MM.1S (cell line): ENCODE results near the gene MTHFR.
"Not testable (repeated sequence)": the region's sequence is repeated elsewhere in the genome, so short reads cannot be mapped to it uniquely, and the experiment has no call there.

Experiments
- EZH2 ChIP-seq: fragments of 300-600 bp; sonication (generic); optimal IDR thresholded peaks from 2 replicates; pipeline ENCODE3; 2017; ENCODE audit warnings: low read depth, mild to moderate bottlenecking, antibody characterized with exemption, low read length, mixed read lengths
- TF ChIP-seq, protein P1 (sequence below): fragments of 300-600 bp; sonication (generic); IDR thresholded peaks from 2 replicates; pipeline ENCODE4 v1.5.1; 2016; ENCODE audit warnings: antibody characterized with exemption, low read length, mixed read lengths

DNA sequence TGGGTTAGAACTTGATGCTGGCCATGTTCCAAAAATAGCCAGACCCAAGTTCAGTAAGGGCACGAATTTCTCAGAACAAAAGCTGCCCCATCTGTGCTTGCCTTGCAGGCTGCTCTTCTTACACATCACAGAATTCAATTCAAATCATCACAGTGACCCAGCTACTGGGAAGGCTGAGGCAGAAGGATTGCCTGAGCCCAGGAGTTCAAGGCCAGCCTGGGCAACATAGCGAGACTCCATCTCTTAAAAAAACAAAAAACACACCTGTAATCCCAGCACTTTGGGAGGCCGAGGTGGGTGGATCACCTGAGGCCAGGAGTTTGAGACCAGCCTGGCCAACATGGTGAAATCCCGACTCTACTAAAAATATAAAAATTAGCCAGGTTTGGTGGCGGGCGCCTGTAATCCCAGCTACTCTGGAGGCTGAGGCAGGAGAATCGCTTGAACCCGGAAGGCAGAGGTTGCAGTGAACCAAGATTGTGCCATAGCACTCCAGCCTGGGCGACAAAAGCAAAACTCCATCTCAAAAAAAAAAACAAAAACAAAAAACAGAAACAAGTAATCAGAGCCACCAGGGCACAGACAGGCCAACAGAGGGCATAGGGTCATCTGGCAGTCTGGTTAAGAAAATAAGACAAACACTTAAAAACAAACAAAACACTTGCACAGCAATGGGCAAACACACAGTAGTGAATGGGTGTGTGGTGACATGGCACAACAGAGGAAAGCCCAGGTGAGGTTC lies 1.7 kb downstream of the MTHFR start:
- TF ChIP-seq, protein P1, sequence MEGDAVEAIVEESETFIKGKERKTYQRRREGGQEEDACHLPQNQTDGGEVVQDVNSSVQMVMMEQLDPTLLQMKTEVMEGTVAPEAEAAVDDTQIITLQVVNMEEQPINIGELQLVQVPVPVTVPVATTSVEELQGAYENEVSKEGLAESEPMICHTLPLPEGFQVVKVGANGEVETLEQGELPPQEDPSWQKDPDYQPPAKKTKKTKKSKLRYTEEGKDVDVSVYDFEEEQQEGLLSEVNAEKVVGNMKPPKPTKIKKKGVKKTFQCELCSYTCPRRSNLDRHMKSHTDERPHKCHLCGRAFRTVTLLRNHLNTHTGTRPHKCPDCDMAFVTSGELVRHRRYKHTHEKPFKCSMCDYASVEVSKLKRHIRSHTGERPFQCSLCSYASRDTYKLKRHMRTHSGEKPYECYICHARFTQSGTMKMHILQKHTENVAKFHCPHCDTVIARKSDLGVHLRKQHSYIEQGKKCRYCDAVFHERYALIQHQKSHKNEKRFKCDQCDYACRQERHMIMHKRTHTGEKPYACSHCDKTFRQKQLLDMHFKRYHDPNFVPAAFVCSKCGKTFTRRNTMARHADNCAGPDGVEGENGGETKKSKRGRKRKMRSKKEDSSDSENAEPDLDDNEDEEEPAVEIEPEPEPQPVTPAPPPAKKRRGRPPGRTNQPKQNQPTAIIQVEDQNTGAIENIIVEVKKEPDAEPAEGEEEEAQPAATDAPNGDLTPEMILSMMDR, result not testable (repeated sequence)
- not testable (repeated sequence) for TF ChIP-seq EZH2
